HL-60 (cell line): ENCODE data around the gene OR2S2.

ENCODE experiments used
- CTCF ChIP-seq: IDR thresholded peaks from one replicate; pipeline ENCODE4 v1.5.1; 2011; ENCODE audit warnings: low read length, control low read depth, inconsistent platforms; ENCODE audit not compliant: insufficient read depth
- GABPA ChIP-seq: IDR thresholded peaks from 2 replicates; pipeline ENCODE4 v1.6.1; 2012; ENCODE audit warnings: low read depth
- REST ChIP-seq: IDR thresholded peaks from 2 replicates; pipeline ENCODE4 v1.6.1; 2012; ENCODE audit warnings: low read depth; ENCODE audit not compliant: insufficient replicate concordance

GRCh38 chr9:35994959-35995358 is 37.0 kb upstream of the OR2S2 start:
- TF ChIP-seq CTCF (no peak), GABPA (no peak), REST (no peak)
